MV-4-11 (cell line): ENCODE results near the gene TRNAU1AP.
"Not testable (repeated sequence)": the region's sequence is repeated elsewhere in the genome, so short reads cannot be mapped to it uniquely, and the experiment has no call there.

ENCODE experiments used
- DNase-seq: peaks from one replicate; lab custom pipeline; 2025; lab: John Stamatoyannopoulos, UW

Gene TRNAU1AP

DNA sequence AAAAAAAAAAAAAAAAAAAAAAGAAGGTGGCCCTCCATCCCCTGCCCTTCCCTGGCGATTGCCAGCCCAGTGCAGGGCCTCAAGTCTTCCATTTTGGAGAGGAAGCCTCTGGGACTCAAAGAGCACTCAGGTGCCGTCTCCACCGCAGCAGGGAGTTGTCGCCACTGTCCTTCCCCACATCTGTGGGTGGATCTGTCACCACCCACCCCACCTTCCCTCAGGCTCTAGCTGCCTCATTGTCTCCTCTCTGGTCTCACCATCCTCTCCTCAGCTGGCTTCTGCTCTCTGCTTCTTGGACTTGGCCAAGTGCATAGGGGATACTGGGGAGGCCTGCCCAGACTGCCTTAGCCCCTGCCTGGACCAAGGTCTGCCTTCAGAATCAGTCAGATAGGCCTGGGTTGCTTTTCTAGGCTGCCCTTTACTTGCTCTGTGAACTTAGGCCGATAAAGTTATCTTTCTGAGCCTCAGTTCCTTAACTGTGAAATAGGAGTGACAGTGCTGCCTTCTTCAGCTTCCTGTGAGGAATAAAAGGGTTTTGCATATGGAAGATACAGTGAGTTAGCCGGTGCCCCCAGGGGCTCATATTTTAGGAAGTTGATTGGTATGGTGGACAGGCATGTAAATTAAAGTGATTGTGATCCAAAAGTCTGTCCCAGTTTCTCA, 31.3 kb upstream of the TRNAU1AP start:
- no peak for DNase-seq

DNA sequence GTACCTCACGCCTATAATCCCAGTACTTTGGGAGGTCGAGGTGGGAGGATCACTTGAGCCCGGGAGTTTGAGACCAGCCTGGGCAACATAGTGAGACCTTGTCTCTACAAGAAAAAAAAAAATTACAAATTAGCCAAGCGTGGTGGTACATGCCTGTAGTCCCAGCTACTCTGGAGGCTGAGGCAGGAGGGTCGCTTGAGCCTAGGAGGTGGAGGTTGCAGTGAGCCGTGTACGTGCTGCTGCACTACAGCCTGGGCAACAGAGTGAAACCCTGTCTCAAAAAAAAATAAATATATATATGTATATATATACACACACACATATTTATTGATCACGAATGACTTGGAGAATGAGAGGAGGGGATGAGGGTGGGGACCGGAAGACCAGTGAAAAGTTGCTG, 30.3 kb upstream of the TRNAU1AP start:
- not testable (repeated sequence) for DNase-seq

DNA sequence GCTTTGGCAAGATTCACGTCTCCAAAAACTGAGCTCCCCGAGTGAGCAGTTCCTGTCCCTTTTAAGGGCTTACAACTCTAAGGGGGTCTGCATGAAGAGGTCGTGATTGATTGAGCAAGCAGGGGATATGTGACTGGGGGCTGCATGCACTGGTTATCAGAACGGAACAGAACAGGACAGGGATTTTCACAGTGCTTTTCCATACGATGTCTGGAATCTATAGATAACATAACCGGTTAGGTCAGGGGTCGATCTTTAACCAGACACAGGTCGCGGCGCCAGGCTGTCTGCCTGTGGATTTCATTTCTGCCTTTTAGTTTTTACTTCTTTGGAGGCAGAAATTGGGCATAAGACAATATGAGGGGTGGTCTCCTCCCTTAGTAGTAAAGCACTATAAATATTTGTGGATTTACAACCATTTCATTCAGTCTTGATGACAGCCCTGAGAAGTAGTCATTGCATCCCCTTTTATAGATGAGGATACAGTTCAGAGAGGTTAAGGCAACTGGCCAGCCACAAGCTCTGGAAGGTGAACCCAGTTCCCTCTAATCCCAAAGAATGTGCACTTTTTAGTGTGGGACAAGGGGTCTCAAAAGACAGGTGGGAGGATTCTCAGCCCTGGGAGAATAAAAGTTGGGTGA, 27.8 kb upstream of the TRNAU1AP start:
- not testable (repeated sequence) for DNase-seq

DNA sequence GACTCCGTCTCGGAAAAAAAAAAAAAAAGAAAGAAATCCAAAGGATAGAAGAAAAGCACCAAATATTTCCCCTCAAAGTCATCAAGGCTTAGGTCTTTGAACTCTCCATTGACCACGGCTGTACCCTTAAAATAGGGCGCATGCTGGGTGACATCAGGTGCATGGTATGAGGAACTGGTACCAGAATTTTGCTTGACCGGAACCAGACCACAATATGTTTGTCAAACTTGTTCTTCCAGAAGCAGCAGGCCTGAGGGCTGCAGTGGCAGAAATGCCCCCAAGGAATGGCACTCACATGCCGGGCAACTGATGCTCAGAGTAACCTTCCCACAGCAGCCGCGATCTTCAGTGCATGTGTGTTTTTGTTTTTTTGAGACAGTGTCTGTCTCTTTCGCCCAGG, 26.0 kb upstream of the TRNAU1AP start:
- no peak for DNase-seq

GRCh38 chr1:28530456-28530855, 22.4 kb upstream of the TRNAU1AP start:
- DNase-seq, result no peak

DNA sequence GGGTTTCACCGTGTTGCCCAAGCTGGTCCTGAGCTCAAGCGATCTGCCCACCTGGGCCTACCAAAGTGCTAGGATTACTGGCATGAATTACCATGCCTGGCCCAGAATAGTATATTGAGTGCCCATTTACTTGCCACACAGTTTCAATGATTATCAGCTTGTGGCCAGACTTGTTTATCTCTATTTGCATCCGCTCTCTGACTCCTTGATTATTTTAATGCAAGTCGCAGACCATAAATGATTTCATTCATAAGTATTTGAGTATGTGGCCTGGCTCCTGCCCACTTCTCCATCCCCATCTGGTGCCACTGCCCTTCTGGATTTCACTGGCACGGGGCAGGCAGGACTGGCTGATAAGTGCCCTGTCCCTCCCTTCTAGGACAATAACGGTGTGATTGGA, 18.2 kb upstream of the TRNAU1AP start:
- DNase-seq, result no peak

DNA sequence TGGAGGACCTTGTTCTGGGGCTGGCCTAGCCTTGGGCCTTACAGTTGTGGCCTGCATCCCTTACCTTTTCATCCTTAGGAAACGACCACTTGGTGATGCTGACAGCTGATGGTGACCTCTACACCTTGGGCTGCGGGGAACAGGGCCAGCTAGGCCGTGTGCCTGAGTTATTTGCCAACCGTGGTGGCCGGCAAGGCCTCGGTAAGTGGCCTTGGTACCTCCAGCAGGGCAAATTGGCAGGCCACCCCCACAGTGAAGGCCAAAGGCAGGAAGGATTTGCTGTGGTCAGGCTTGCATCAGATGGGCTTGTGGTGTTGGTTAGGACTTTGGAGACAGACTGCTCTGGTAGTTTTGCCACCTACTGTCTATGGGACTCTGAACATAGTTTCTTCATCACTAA, 17.7 kb upstream of the TRNAU1AP start:
- DNase-seq, result peak; percentile 30

GRCh38 chr1:28537457-28538199, 15.3 kb upstream of the TRNAU1AP start:
- DNase-seq, result no peak

DNA sequence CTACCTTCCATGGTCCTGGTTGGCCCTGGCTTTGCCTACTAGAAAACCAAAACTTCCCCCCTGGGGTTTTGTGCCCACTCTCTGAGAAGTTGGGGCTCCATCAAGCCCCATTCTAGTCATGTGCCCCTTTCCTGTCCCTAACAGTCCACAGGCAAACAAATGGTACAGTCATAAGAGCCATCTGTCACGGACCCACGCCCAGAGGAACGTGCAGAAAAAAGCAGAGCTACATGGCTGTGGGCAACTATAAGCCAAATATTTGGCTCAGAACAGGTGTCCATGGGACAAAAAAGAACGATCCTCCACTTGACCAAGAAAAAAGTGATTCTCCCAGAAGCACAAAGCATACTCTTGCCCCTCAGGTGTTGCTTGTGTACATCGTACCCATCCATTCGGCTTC, 14.6 kb upstream of the TRNAU1AP start:
- no peak for DNase-seq

- DNase-seq, result no peak
These were observed 12.2 kb upstream of the TRNAU1AP start for GRCh38 chr1:28540651-28541050.

DNA sequence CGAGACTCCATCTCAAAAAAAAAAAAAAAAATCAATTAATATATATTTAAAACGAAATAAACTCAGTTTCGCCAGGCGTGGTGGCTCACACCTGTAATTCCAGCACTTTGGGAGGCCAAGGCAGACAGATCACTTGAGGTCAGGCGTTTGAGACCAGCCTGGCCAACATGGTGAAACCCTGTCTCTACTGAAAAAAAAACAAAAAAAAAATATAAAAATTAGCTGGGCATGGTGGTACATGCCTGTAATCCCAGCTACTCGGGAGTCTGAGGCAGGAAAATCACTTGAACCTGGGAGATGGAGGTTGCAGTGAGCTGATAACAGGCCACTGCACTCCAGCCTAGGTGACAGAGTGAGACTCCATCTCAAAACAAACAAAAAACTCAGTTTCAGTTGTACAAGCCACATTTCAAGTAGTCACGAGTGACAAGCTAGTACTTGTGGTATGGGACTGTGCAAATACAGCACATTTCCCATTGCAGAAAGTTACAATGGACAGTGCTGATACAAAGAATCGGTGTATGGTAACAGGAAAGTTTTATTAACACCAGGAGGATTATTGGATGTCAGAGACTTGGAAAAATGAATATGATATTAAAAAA, 11.4 kb upstream of the TRNAU1AP start:
- not testable (repeated sequence) for DNase-seq

DNA sequence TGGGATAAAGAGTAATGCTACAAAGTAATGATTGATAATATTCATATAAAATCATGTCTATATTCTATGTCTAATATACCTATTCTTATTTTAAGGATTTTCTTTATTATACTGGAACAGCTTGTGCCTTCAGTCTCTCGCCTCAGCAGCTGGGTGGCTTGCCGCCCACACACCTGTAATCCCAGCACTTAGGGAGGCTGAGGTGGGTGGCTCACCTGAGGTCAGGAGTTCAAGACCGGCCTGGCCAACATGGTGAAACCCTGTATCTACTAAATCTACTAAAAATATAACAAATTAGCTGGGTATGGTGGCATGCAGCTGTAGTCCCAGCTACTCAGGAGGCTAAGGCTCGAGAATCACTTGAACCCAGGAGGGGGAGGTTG, 7.6 kb upstream of the TRNAU1AP start:
- no peak for DNase-seq

DNA sequence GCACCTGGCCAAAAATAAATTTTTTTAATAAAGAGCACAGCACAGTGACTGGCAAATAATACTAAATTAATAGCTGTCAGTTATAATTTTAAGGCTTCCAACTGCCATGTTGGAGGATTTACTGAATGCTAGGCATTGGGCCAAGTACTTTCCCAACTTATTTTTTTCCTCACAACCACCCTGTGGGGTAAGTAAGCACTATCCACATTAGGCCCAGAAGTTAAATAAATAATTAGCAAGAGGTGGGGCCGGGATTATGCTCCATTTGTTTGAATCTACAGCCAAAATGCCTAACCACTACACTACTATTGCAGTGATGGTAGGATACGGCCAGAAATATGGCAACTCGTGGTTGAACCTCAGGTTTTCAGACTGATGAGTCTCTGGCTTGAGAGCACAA, 4.6 kb upstream of the TRNAU1AP start:
- DNase-seq, result no peak

DNA sequence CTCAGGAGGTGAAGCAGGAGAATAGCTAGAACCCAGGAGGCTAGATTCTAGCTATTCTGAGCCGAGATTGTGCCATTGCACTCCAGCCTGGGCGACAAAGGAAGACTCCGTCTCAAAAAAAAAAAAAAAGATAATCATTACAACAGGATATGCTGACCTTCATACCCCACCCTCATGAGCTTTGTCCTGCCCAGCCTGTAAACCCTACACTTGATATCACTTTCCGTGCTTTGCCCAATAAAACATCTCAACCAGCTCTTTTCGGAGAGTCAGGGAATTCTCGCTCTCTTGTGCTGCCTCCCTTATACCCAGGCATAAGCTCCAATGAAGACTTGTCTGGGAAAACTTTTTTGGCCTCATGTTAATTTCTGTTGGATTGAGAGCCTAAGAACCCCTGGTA, 1.5 kb upstream of the TRNAU1AP start:
- no peak for DNase-seq

- no peak for DNase-seq
These were observed 8.0 kb downstream of the TRNAU1AP start for GRCh38 chr1:28560886-28561285.

DNA sequence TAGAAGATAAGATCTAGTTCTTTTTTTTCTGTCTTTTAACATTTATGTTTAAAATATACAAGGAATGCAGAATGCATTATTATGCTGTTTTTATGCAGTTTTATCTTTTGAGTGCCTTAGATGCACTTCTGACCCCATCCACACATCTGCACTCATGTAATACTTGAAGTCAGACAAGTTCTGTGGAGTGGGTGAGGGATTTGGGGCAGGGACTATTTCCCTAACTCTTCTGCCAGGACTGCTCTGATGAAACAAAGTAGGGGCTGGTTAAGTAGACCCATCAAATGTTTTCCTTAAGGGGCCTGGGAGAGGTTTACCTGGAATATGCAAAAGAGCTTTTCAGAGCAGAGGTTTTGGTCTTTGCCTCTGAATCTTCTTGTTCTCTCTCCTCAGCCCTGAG, 11.4 kb downstream of the TRNAU1AP start:
- DNase-seq, result no peak

DNA sequence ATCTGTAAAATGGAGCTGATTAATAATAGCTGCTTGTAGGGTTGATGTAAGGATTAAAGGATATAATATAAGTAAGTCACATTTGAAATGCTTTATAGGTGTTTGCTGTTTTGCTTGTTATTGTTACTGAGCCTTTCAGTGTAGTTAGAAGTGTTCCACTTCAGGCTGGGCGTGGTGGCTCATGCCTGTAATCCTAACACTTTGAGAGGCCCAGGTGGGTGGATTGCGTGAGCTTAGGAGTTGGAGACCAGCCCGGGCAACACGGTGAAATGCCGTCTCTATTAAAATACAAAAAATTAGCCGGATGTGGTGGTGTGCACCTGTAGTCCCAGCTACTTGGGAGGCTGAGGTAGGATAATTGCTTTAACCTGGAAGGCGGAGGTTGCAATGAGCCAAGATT, 12.2 kb downstream of the TRNAU1AP start:
- no peak for DNase-seq

DNA sequence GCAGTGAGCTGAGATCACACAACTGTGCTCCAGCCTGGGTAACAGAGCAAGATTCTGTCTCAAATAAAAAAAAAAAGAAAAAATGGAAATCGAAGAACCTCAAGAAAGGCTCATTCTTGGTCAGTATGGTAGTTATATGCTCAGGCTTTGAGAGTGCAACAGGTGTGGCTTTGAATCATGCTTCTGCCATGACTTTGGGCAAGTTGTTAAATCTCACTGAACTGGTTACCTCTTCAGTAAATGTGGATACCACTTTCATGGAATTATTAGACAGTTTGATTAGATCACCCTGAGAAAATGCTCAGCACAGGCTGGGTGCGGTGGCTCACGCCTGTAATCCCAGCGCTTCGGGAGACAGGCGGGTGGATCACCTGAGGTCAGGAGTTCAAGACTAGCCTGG, 12.8 kb downstream of the TRNAU1AP start:
- no peak for DNase-seq

DNA sequence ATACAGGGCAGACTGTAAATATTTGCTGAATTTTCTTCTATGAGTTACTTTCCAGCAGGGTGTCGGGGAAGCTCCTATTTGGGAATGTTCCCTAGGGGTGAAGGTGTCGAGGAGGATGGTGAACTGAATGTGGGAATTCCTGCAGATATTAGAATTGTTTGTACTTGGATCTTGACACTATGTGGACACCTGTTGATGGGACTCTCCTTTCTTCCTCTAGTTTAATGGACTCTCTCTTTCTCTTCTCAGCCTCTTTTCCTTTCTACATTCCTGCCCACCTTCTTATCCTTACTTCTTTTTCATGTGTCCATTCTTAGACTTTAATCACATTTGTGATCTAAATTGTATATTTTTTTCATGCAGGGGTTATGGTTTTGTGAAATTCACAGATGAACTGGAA, 14.0 kb downstream of the TRNAU1AP start:
- no peak for DNase-seq

- DNase-seq, result no peak
These were observed 19.0 kb downstream of the TRNAU1AP start for GRCh38 chr1:28571911-28572310.

GRCh38 chr1:28572891-28573290, 20.0 kb downstream of the TRNAU1AP start:
- peak; percentile 13 for DNase-seq

DNA sequence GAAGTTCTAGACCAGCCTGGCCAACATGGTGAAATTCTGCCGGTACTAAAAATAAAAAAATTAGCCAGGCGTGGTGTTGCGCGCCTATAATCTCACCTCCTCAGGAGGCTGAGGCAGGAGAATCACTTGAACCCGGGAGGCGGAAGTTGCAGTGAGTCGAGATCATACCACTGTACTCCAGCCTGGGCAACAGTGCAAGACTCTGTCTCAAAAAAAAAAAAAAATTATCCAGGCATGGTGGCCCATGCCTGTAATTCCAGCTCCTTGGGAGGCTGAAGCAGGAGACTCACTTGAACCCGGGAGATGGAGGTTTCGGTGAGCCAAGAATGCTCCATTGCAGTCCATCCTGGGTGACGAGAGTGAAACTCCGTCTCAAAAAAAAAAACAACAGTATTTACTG, 20.7 kb downstream of the TRNAU1AP start:
- DNase-seq, result no peak
